HS-27A (cell line): ENCODE measurements around the gene ACSF3.
A peak's percentile ranks its signal among the peaks of the same experiment; 100 is the strongest.
"Not testable (repeated sequence)": the region's sequence is repeated elsewhere in the genome, so short reads cannot be mapped to it uniquely, and the experiment has no call there.

Experiments
- DNase-seq: peaks from one replicate; pipeline ENCODE4 v3.0.0-alpha.2; 2012; ENCODE audit warnings: low read depth, missing footprints

ACSF3 gene

DNA sequence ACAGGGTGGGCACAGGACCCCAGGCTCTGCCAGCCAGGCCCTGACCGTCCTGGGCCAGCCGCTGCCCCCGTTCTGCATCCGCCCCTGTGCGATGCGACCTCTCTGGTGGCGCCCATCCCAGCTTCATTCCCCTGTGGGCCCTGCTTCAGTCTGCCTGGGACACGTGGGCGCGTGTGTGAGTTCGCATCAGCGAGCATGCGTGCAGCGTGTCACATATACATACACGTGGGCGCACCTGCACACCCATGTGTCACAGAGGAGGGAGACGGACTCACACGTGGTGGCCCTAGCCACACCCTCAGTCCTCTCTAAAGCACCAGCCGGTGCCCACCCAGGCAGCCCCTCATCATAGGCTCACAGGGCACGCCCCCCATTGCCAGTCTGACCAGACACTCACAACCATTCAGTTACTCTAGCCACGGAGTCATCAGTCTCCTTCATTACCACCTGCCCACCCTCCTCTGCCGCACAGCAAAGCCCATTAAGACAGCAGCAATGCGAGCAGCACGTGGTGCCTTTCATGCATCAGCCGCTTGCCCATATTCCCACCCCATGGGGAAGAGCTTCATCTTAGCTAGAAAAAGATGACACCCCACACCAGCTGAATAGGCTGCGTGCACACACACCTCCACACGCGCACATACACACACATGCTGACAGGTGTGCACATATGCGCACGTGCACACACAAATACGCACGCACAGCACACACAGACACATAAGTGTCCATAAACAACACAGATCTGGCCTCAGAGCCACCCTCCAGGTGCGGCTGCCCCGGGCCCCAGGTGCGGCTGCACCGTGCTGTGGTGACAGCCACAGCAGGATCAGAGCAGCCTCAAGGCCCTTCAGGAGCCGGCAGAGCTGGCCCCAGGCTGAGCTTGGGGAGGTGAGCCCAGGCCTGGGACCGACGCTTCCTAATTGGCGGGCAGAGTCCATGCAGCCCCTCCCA lies 68.4 kb downstream of the ACSF3 start:
- DNase-seq = no peak

DNA sequence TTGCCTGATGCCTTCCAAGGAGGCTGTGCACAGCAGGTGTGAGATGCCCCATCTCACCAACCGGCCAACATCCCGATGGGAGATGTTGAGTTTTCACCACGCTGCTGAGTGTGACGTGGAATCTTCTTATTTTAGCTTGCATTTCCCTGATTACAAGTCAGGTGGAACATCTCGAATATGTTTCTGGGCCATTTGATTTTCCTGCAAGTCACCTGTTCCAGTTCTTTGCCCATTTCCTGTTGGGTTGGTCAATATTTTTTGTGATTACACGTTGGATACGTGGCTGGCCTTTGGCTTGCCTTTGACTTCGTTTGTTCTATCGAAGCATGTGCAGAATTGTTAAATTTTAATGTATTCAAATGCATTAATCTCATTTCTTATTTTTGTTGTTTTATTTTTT lies 69.6 kb downstream of the ACSF3 start:
- DNase-seq = no peak

GRCh38 chr16:89164436-89164835 lies 70.8 kb downstream of the ACSF3 start:
- no peak for DNase-seq

GRCh38 chr16:89164847-89165680 lies 71.4 kb downstream of the ACSF3 start:
- DNase-seq = no peak

DNA sequence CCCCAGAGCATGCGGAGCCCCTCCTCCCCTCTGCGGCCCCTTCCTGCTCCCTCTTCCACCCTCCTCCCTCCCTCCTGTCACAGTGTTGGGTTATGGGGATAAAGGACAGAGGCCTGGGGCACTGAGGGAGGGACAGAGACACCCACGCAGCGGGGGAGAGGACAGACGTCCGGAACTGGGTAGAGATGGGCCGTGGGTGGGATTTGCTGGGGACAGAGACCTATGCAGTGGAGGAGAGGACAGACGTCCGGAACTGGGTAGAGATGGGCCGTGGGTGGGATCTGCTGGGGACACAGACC lies 72.0 kb downstream of the ACSF3 start:
- not testable (repeated sequence) for DNase-seq

GRCh38 chr16:89166696-89167424 lies 73.2 kb downstream of the ACSF3 start:
- no peak for DNase-seq

- peak; percentile 19 for DNase-seq
Measured at GRCh38 chr16:89167425-89167941, 73.8 kb downstream of the ACSF3 start.

GRCh38 chr16:89168381-89169189 lies 74.9 kb downstream of the ACSF3 start:
- no peak for DNase-seq

DNA sequence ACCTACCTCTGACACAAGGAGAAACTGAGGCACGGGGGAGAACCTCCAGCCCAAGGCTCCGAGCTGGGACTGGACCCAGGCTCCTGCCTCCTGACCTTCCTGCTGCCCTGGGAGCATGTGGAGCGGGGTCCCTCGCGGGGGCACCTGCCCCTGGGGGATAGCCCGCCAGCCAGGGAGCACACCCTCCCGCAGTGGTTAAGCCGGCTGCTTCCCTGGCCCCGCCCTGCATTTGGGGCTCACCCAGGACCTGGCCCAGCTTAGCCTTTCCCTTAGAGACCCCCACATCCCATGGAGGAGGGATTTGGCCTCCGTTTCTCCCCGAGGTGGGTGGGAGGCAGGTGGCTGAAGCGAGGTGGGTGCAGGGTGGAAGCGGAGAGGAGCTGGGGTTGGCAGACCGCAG lies 76.1 kb downstream of the ACSF3 start:
- DNase-seq = no peak

- DNase-seq = no peak
Measured at GRCh38 chr16:89170346-89171215, 76.9 kb downstream of the ACSF3 start.

- peak; percentile 59 for DNase-seq
Measured at GRCh38 chr16:89171216-89172170, 77.8 kb downstream of the ACSF3 start, which contains the start of gene CDH15. CDH15 (plus strand) TSS chr16:89171748; CDS start chr16:89171832, 84 bp downstream.

- no peak for DNase-seq
Measured at GRCh38 chr16:89172171-89172527, 78.5 kb downstream of the ACSF3 start.

GRCh38 chr16:89172528-89173173 lies 79.0 kb downstream of the ACSF3 start:
- DNase-seq = no peak

- no peak for DNase-seq
Measured at GRCh38 chr16:89173174-89173921, 79.7 kb downstream of the ACSF3 start.

DNA sequence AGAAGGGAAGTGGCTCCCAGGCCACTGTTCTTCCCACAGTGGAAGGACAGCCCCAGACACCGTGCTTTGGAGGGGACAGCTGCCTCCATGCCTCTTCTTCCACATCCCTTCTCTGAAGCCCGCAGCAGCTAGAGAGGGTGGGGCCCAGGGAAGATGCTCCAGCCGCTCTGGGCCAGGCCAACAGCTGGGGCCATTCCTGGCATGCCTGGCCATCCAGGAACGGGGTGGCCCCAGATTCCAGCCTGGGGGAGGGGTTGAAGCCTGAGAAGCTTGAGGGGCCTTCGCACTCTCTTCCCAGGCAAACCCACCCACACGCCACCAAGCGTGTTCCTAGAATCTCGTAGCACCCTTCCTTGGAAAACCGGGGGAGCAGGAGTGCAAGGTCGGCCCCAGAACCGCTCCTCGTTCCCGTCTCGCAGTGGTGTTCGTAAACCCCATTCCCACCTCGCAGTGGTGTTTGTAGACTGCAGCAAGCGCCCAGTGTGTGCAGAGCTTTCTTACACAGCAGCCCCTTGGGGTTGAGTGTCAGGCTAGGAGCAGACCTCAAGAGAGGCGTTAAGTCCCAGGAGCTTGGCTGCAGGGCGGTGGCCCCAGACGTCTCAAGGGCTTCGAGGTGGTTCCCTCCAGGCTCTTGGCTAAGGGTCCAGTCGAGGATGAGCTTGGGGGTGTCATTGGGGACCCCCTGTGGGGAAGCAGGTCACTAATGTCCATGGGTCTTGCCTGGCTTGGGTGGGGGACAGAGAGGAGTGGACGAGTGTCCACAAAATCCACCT lies 80.6 kb downstream of the ACSF3 start:
- no peak for DNase-seq

DNA sequence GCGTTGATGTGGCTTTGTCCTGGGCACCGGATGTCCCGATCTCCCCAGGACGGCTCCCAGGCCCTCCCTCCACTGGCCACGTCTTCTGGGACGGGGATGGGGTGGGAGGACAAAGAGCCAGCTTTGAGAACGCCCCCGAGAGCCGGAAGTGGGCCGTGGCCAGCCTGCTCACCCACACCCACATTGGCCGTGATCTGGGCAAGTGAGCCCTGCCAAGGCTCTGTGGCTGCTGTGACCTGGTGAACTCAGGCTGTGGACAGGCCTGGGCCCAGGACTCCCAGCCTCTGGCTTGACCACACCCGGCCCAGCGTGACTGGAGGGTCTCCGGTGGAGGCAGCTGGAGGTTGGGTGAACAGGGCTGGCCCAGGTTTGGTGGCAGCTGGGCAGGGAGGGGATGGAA lies 81.2 kb downstream of the ACSF3 start:
- no peak for DNase-seq
